Neural cell (in vitro differentiated cells): Measurements from ENCODE around the gene HHIP.

Experiments used
- EP300 ChIP-seq: fragments of 450-650 bp; conservative IDR thresholded peaks from 2 replicates; pipeline ENCODE4 v1.6.1; 2014; ENCODE audit warnings: antibody characterized with exemption, mild to moderate bottlenecking, moderate library complexity; ENCODE audit not compliant: poor library complexity, severe bottlenecking
- EZH2 ChIP-seq: fragments of 200-600, 300-800 bp; shearing (Covaris generic), sonication (generic); IDR thresholded peaks from 2 replicates; pipeline ENCODE4 v1.6.1; 2014; ENCODE audit warnings: antibody characterized with exemption, low read length, borderline replicate concordance, mild to moderate bottlenecking; ENCODE audit not compliant: insufficient read depth, poor library complexity, severe bottlenecking
- MXI1 ChIP-seq: fragments of 450-650 bp; conservative IDR thresholded peaks from 2 replicates; pipeline ENCODE4 v1.6.1; 2014; ENCODE audit warnings: antibody characterized with exemption, mild to moderate bottlenecking; ENCODE audit not compliant: poor library complexity, severe bottlenecking
- POLR2AphosphoS5 ChIP-seq: IDR thresholded peaks from 2 replicates; pipeline ENCODE4 v1.6.1; 2012
- SMC3 ChIP-seq: fragments of 450-650 bp; conservative IDR thresholded peaks from 2 replicates; pipeline ENCODE4 v1.6.1; 2014; ENCODE audit warnings: antibody characterized with exemption, mild to moderate bottlenecking, moderate library complexity; ENCODE audit not compliant: poor library complexity
- TAF1 ChIP-seq: IDR thresholded peaks from 2 replicates; pipeline ENCODE4 v1.6.1; 2012; ENCODE audit warnings: low read depth
- TF ChIP-seq, protein P1 (sequence below): fragments of 450-650 bp; IDR thresholded peaks from 2 replicates; pipeline ENCODE4 v1.5.1; 2014; ENCODE audit warnings: antibody characterized with exemption, mild to moderate bottlenecking, moderate library complexity; ENCODE audit not compliant: poor library complexity, severe bottlenecking
- TF ChIP-seq, protein P2 (sequence below): IDR thresholded peaks from 2 replicates; pipeline ENCODE4 v1.6.1; 2012; ENCODE audit warnings: borderline replicate concordance

DNA sequence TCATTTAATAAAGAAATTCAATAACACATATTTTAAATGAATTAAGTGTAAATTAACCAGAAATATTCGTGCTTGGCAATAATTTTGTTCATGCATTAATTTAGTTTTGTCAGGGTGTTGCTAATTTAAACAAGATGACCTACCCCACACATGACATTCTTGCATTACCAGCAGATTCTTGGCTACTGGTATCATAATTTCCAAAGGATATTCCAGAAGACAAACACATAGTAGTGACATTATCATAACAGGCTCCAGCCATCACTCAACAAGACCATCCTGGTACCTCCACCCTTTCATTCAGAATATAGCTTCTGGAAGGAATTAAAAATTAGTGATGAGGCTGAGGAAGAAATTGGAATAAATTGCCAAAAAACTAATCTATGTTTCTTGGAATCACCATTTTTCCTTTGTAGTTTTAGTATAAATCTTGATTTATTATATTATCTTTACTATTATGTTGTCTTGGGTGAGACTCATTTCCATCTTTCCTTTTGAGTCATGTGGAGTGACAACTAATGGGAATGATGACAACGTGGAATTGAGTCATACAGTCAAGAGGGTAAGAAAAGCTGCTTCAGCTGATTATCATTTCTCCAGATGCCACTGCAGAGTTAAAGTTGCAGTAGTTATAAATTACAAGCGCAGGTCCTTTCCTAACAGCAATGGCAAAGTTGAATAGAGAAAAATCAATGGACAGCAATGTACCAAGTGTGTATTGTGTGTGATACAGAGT, 30.9 kb upstream of the HHIP start:
- TF ChIP-seq, protein P1, sequence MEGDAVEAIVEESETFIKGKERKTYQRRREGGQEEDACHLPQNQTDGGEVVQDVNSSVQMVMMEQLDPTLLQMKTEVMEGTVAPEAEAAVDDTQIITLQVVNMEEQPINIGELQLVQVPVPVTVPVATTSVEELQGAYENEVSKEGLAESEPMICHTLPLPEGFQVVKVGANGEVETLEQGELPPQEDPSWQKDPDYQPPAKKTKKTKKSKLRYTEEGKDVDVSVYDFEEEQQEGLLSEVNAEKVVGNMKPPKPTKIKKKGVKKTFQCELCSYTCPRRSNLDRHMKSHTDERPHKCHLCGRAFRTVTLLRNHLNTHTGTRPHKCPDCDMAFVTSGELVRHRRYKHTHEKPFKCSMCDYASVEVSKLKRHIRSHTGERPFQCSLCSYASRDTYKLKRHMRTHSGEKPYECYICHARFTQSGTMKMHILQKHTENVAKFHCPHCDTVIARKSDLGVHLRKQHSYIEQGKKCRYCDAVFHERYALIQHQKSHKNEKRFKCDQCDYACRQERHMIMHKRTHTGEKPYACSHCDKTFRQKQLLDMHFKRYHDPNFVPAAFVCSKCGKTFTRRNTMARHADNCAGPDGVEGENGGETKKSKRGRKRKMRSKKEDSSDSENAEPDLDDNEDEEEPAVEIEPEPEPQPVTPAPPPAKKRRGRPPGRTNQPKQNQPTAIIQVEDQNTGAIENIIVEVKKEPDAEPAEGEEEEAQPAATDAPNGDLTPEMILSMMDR: no peak
- TF ChIP-seq, protein P2, sequence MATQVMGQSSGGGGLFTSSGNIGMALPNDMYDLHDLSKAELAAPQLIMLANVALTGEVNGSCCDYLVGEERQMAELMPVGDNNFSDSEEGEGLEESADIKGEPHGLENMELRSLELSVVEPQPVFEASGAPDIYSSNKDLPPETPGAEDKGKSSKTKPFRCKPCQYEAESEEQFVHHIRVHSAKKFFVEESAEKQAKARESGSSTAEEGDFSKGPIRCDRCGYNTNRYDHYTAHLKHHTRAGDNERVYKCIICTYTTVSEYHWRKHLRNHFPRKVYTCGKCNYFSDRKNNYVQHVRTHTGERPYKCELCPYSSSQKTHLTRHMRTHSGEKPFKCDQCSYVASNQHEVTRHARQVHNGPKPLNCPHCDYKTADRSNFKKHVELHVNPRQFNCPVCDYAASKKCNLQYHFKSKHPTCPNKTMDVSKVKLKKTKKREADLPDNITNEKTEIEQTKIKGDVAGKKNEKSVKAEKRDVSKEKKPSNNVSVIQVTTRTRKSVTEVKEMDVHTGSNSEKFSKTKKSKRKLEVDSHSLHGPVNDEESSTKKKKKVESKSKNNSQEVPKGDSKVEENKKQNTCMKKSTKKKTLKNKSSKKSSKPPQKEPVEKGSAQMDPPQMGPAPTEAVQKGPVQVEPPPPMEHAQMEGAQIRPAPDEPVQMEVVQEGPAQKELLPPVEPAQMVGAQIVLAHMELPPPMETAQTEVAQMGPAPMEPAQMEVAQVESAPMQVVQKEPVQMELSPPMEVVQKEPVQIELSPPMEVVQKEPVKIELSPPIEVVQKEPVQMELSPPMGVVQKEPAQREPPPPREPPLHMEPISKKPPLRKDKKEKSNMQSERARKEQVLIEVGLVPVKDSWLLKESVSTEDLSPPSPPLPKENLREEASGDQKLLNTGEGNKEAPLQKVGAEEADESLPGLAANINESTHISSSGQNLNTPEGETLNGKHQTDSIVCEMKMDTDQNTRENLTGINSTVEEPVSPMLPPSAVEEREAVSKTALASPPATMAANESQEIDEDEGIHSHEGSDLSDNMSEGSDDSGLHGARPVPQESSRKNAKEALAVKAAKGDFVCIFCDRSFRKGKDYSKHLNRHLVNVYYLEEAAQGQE: no peak
- no peak for TF ChIP-seq EZH2
- no peak for TF ChIP-seq TAF1
- TF ChIP-seq SMC3: no peak
- TF ChIP-seq EP300: no peak
- TF ChIP-seq POLR2AphosphoS5: no peak
- TF ChIP-seq MXI1: no peak
